ENCODE data around the gene TMLHE.
"Not testable (repeated sequence)": the region's sequence is repeated elsewhere in the genome, so short reads cannot be mapped to it uniquely, and the experiment has no call there.

TMLHE gene

GRCh38 chrX:155491421-155491820 is 121.3 kb downstream of the TMLHE start:
- not testable (repeated sequence) for DNase-seq (ENCODE audit: low spot score)

- DNase-seq (ENCODE audit: low spot score) = not testable (repeated sequence)
These were observed 135.6 kb downstream of the TMLHE start for GRCh38 chrX:155477136-155477535.

- DNase-seq (ENCODE audit: low spot score) = not testable (repeated sequence)
These were observed 146.3 kb downstream of the TMLHE start for GRCh38 chrX:155466269-155466938.

- not testable (repeated sequence) for DNase-seq (ENCODE audit: low spot score)
These were observed 152.3 kb downstream of the TMLHE start for GRCh38 chrX:155460501-155460900.

- DNase-seq (ENCODE audit: low spot score) = not testable (repeated sequence)
These were observed 154.3 kb downstream of the TMLHE start, which contains the start of gene F8A3 for GRCh38 chrX:155458471-155458870. F8A3 (minus strand) TSS chrX:155458620; CDS start chrX:155458600, 20 bp downstream.

GRCh38 chrX:155457761-155458447 is 154.8 kb downstream of the TMLHE start:
- not testable (repeated sequence) for DNase-seq (ENCODE audit: low spot score)

DNA sequence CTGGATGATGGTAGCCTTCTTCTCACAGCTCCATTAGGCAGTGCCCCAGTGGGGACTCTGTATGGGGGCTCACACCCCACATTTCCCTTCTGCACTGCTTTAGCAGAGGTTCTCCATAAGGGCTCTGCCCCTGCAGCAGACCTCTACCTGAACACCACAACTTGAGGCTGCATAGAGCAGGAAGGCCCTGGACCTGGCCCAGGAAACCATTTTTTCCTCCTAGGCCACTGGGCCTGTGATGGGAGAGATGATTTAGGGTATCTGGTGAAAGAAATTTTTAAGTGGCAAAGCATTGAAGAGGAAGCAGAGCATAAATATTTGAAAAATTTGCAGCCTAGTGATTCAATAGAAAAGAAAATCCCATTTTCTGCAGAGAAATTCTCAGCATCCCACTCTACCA is 171.7 kb downstream of the TMLHE start:
- DNase-seq (ENCODE audit: low spot score) = no peak
